HepG2 (cell line): ENCODE results near the gene CHTF18. TPM values are rescaled to one million over a fixed set of nuclear protein-coding genes. Genes with fewer than 3 reads are reported as not detected.

Experiments used
- CBX2 ChIP-seq, 2 experiments: fragments of 200-600 bp in 1 of 2; sonication (generic); formaldehyde crosslinking in 1 of 2; IDR thresholded peaks; 2 replicates each; pipeline versions ENCODE4 v1.7.0 to v1.8.1; 2018 to 2022; ENCODE audit warnings: low read depth in 2 of 2, low read length in 1 of 2, mild to moderate bottlenecking in 1 of 2, missing genetic modification reagents in 1 of 2
- FOXK1 ChIP-seq: sonication (generic); formaldehyde crosslinking; IDR thresholded peaks from 2 replicates; pipeline ENCODE4 v1.4.0; 2020; ENCODE audit warnings: low read depth, missing genetic modification reagents, borderline replicate concordance
- GABPA ChIP-seq, 2 experiments: IDR thresholded peaks; 2 replicates each; pipeline ENCODE4 v1.6.1; 2011 to 2016; ENCODE audit warnings: low read depth in 2 of 2, low read length in 1 of 2, missing biosample characterization in 1 of 2, missing genetic modification characterization in 1 of 2
- GPBP1L1 ChIP-seq: sonication (generic); formaldehyde crosslinking; IDR thresholded peaks from 2 replicates; pipeline ENCODE4 v1.5.0; 2020; ENCODE audit warnings: mild to moderate bottlenecking, missing genetic modification reagents
- IRF2 ChIP-seq: IDR thresholded peaks from 2 replicates; pipeline ENCODE4 v1.6.1; 2018; ENCODE audit warnings: missing genetic modification reagents, missing compliant biosample characterization
- KLF12 ChIP-seq: sonication (generic); formaldehyde crosslinking; IDR thresholded peaks from 2 replicates; pipeline ENCODE4 v1.4.0; 2020; ENCODE audit warnings: missing genetic modification reagents, borderline replicate concordance
- NONO ChIP-seq, 2 experiments: fragments of 450-650 bp in 1 of 2; sonication (generic) in 1 of 2; formaldehyde crosslinking in 1 of 2; IDR thresholded peaks in 1 of 2; conservative IDR thresholded peaks in 1 of 2; 2 replicates each; pipeline versions ENCODE4 v1.6.1 to v1.8.0; 2017 to 2022; ENCODE audit warnings: mild to moderate bottlenecking in 1 of 2, missing genetic modification reagents in 1 of 2, moderate library complexity in 1 of 2
- PRDM4 ChIP-seq: sonication (generic); formaldehyde crosslinking; IDR thresholded peaks from 2 replicates; pipeline ENCODE4 v1.9.0; 2021; ENCODE audit warnings: missing genetic modification reagents, borderline replicate concordance
- SIN3A ChIP-seq: IDR thresholded peaks from 2 replicates; pipeline ENCODE4 v1.6.1; 2011; ENCODE audit warnings: low read depth, mild to moderate bottlenecking, control low read depth, low read length, borderline replicate concordance
- STAT6 ChIP-seq: sonication (generic); formaldehyde crosslinking; IDR thresholded peaks from 2 replicates; pipeline ENCODE4 v1.4.0; 2020; ENCODE audit warnings: missing genetic modification reagents, mild to moderate bottlenecking, borderline replicate concordance
- XRCC5 ChIP-seq: fragments of 200-400 bp; formaldehyde crosslinking; optimal IDR thresholded peaks from 2 replicates; pipeline ENCODE3; 2017; ENCODE audit warnings: mild to moderate bottlenecking, low read length
- ZFP36L1 ChIP-seq: sonication (generic); formaldehyde crosslinking; IDR thresholded peaks from 2 replicates; pipeline ENCODE4 v1.8.0; 2022; ENCODE audit warnings: mild to moderate bottlenecking, missing genetic modification reagents, moderate library complexity
- ZNF10 ChIP-seq: sonication (generic); formaldehyde crosslinking; IDR thresholded peaks from 2 replicates; pipeline ENCODE4 v1.4.0; 2020; ENCODE audit warnings: mild to moderate bottlenecking, low read depth, missing genetic modification reagents, borderline replicate concordance
- ZNF276 ChIP-seq: sonication (generic); formaldehyde crosslinking; IDR thresholded peaks from 2 replicates; pipeline ENCODE4 v1.4.0; 2020; ENCODE audit warnings: mild to moderate bottlenecking, low read depth, missing genetic modification reagents
- ZNF484 ChIP-seq: sonication (generic); formaldehyde crosslinking; IDR thresholded peaks from 2 replicates; pipeline ENCODE4 v1.5.1; 2020; ENCODE audit warnings: mild to moderate bottlenecking, low read depth, missing genetic modification reagents, borderline replicate concordance
- ZNF569 ChIP-seq: sonication (generic); formaldehyde crosslinking; IDR thresholded peaks from 2 replicates; pipeline ENCODE4 v1.5.0; 2020; ENCODE audit warnings: mild to moderate bottlenecking, missing genetic modification reagents, moderate library complexity, borderline replicate concordance
- ZNF775 ChIP-seq: sonication (generic); formaldehyde crosslinking; IDR thresholded peaks from 2 replicates; pipeline ENCODE4 v1.4.0; 2020; ENCODE audit warnings: missing genetic modification reagents, mild to moderate bottlenecking, moderate library complexity, borderline replicate concordance
- ZSCAN20 ChIP-seq: sonication (generic); formaldehyde crosslinking; IDR thresholded peaks from 2 replicates; pipeline ENCODE4 v1.4.0; 2020; ENCODE audit warnings: missing genetic modification reagents, mild to moderate bottlenecking, borderline replicate concordance
- polyA plus RNA-seq, 8 experiments: library from polyadenylated mRNA; depleted of rRNA in 3 of 8; stranded (reverse) in 7 of 8; unstranded in 1 of 8; fragments of >200 nt; fragmentation: Illumina TruSeq in 4 of 8; extraction: Trizol in 4 of 8; gene quantifications; 2 replicates each; pipeline versions ENCODE4 v1.2.1 to v1.2.3, GENCODE V29; 2011 to 2016; ENCODE audit warnings: low read depth in 4 of 8, missing spikeins in 1 of 8, mixed read lengths in 1 of 8; ENCODE audit not compliant: insufficient read depth in 1 of 8
- total RNA-seq, 5 experiments: library from RNA; depleted of rRNA; stranded (reverse); fragments of >200 nt; fragmentation: Illumina TruSeq; extraction: Trizol; gene quantifications; 2 replicates each; pipeline ENCODE4 v1.2.3, GENCODE V29; 2016; ENCODE audit warnings: low read depth in 1 of 5

Gene CHTF18
- total and polyA plus RNA-seq, 2 of the 13 experiments (the other 11 are each of a cell fraction or from before 2014, with no cell fraction given): 8.6 to 22.9 TPM

GRCh38 chr16:740764-741505 is 47.5 kb upstream of the CHTF18 start, which contains the start of gene CIAO3 (continued):
- TF ChIP-seq PRDM4 (CRISPR knock-in tag) (no peak), ZNF569 (CRISPR knock-in tag) (no peak), STAT6 (CRISPR knock-in tag) (0 out of 2 replicates have a peak, but pooled peaks have one; percentile 15), ZSCAN20 (CRISPR knock-in tag) (0 out of 2 replicates have a peak, but pooled peaks have one; percentile 33), GPBP1L1 (no peak), CBX2 (IDR thresholded peaks at IDR 0.05; ENCODE audit: low read depth, low read length) (no peak), CBX2 (CRISPR knock-in tag; IDR thresholded peaks at IDR 0.05; ENCODE audit: low read depth) (no peak), GABPA (IDR thresholded peaks at IDR 0.05; ENCODE audit: low read depth, low read length) (no peak), GABPA (CRISPR knock-in tag; IDR thresholded peaks at IDR 0.05; ENCODE audit: low read depth) (peak; percentile 62), ZNF775 (CRISPR knock-in tag) (no peak), SIN3A (peak; percentile 83; the same call in 1 of the 2 replicates), ZNF484 (CRISPR knock-in tag) (no peak), IRF2 (CRISPR knock-in tag) (peak; percentile 94), XRCC5 (peak; percentile 75), ZNF10 (CRISPR knock-in tag) (no peak), FOXK1 (CRISPR knock-in tag) (peak; percentile 93; the same call in 1 of the 2 replicates), ZFP36L1 (CRISPR knock-in tag) (0 out of 2 replicates have a peak, but pooled peaks have one; percentile 36), ZNF276 (no peak), NONO (IDR thresholded peaks at IDR 0.05) (no peak), NONO (CRISPR knock-in tag; conservative IDR thresholded peaks at IDR 0.05) (peak; percentile 99), KLF12 (CRISPR knock-in tag) (peak; percentile 46; the same call in 1 of the 2 replicates)
